Activated T-helper 1 cell treated with Interleukin-2 at 50 U/mL for 16 hours (primary cell): ENCODE data around the gene FCRL6.

Experiments
- DNase-seq: peaks from one replicate; pipeline ENCODE4 v3.0.0-alpha.2; 2020; ENCODE audit warnings: low read depth

Gene FCRL6

GRCh38 chr1:159799446-159799985 lies 2.6 kb upstream of the FCRL6 start:
- no peak for DNase-seq

- no peak for DNase-seq
Observed at GRCh38 chr1:159800177-159800930, 1.8 kb upstream of the FCRL6 start.

- no peak for DNase-seq
Observed at GRCh38 chr1:159803956-159804689, 2.0 kb downstream of the FCRL6 start.

- no peak for DNase-seq
Observed at GRCh38 chr1:159804924-159805323, 2.8 kb downstream of the FCRL6 start.

GRCh38 chr1:159815926-159816325 lies 13.8 kb downstream of the FCRL6 start:
- no peak for DNase-seq

GRCh38 chr1:159817276-159818041 lies 15.3 kb downstream of the FCRL6 start:
- DNase-seq, result no peak

GRCh38 chr1:159821171-159821867 lies 19.2 kb downstream of the FCRL6 start:
- DNase-seq, result no peak

GRCh38 chr1:159823406-159823805 lies 21.2 kb downstream of the FCRL6 start:
- no peak for DNase-seq

GRCh38 chr1:159825564-159825963 lies 23.4 kb downstream of the FCRL6 start:
- no peak for DNase-seq

- peak; percentile 17 for DNase-seq
Observed at GRCh38 chr1:159826441-159827101, 24.4 kb downstream of the FCRL6 start, which contains the start of gene SLAMF8. Gene SLAMF8 (plus strand): TSS chr1:159826873. CDS start chr1:159826899, 26 bp downstream.

GRCh38 chr1:159827102-159827490 lies 24.9 kb downstream of the FCRL6 start:
- DNase-seq, result no peak

GRCh38 chr1:159827549-159827948 lies 25.4 kb downstream of the FCRL6 start:
- no peak for DNase-seq

- no peak for DNase-seq
Observed at GRCh38 chr1:159828176-159828575, 26.0 kb downstream of the FCRL6 start.

- no peak for DNase-seq
Observed at GRCh38 chr1:159828581-159829272, 26.6 kb downstream of the FCRL6 start.

GRCh38 chr1:159829273-159829634 lies 27.1 kb downstream of the FCRL6 start:
- no peak for DNase-seq

- no peak for DNase-seq
Observed at GRCh38 chr1:159829822-159830465, 27.8 kb downstream of the FCRL6 start.

GRCh38 chr1:159830722-159831121 lies 28.6 kb downstream of the FCRL6 start:
- no peak for DNase-seq

GRCh38 chr1:159831412-159832141 lies 29.4 kb downstream of the FCRL6 start:
- DNase-seq, result no peak

GRCh38 chr1:159832309-159832708 lies 30.1 kb downstream of the FCRL6 start:
- no peak for DNase-seq
